Body of pancreas (tissue), 4 donors: ENCODE measurements around the gene MLLT6.
"Not testable (repeated sequence)": the region's sequence is repeated elsewhere in the genome, so short reads cannot be mapped to it uniquely, and the experiment has no call there.

ENCODE experiments used
- CTCF ChIP-seq, 7 experiments: fragments of 450-650 bp in 4 of 7; fragments of 200-600 bp in 3 of 7; sonication (generic) in 3 of 7; IDR thresholded peaks; one replicate each; pipeline ENCODE4 v1.5.1; 2016 to 2019; ENCODE audit warnings: antibody characterized with exemption in 7 of 7
- POLR2A ChIP-seq, 3 donors: fragments of 450-650 bp; IDR thresholded peaks; one replicate each; pipeline ENCODE4 v1.6.1; 2016; ENCODE audit warnings: antibody characterized with exemption in 3 of 3, mild to moderate bottlenecking in 2 of 3

- not testable (repeated sequence) for TF ChIP-seq CTCF, POLR2A (IDR thresholded peaks at IDR 0.05)
Observed at GRCh38 chr17:38726145-38726544, 21.1 kb downstream of the MLLT6 start.
